Ovary (tissue), 9 donors: ENCODE measurements around the gene NHS. TPM values are rescaled to one million over a fixed set of nuclear protein-coding genes. Genes with fewer than 3 reads are reported as not detected.

Experiments
- DNase-seq, 5 donors: peaks; one replicate each; pipeline ENCODE4 v3.0.0-alpha.2; 2019 to 2020
- H3K27ac ChIP-seq, 2 donors: fragments of 200-600 bp; one replicate each; pipeline versions ENCODE4 v1.5.1 to v1.8.0; 2019 to 2022
- H3K27me3 ChIP-seq: fragments of 200-600 bp; one replicate; pipeline ENCODE4 v1.8.0; 2022
- H3K36me3 ChIP-seq: fragments of 200-600 bp; sonication (generic); one replicate; pipeline ENCODE4 v1.5.1; 2019
- H3K4me1 ChIP-seq: one replicate; pipeline ENCODE4 v1.8.1; 2013; ENCODE audit warnings: mild to moderate bottlenecking, moderate library complexity; ENCODE audit not compliant: insufficient read depth
- H3K4me3 ChIP-seq: fragments of 200-600 bp; sonication (generic); one replicate; pipeline ENCODE4 v1.5.1; 2017
- H3K9me3 ChIP-seq, 2 donors: fragments of 200-600 bp in 1 of 2; sonication (generic) in 1 of 2; one replicate each; pipeline versions ENCODE4 v1.5.1 to v1.8.1; 2013 to 2019; ENCODE audit warnings: mild to moderate bottlenecking in 1 of 2, moderate library complexity in 1 of 2
- CTCF ChIP-seq, 3 donors: fragments of 450-650 bp in 2 of 3; fragments of 200-600 bp in 1 of 3; IDR thresholded peaks; one replicate each; pipeline versions ENCODE4 v1.5.1 to v1.8.0; 2016 to 2022; ENCODE audit warnings: antibody characterized with exemption in 3 of 3, mild to moderate bottlenecking in 1 of 3
- EP300 ChIP-seq: sonication (generic); formaldehyde crosslinking; IDR thresholded peaks from one replicate; pipeline ENCODE4 v1.6.1; 2017; ENCODE audit warnings: antibody characterized with exemption
- POLR2A ChIP-seq: fragments of 450-650 bp; IDR thresholded peaks from one replicate; pipeline ENCODE4 v1.6.1; 2017; ENCODE audit warnings: antibody characterized with exemption, mild to moderate bottlenecking, moderate library complexity
- WGBS, 3 donors: extraction: QIAGEN DNeasy Blood & Tissue Kit in 1 of 3; methylation state at CpG; one replicate each; pipeline versions ENCODE4 v1.1.5 to v1.1.7; 2013 to 2017; 5-methylcytosine and 5-hydroxymethylcytosine counted together
- intact Hi-C, 4 donors: fragments of 100-400 bp; cut with DNase I; formaldehyde crosslinking; loops; one replicate each; pipeline versions ENCODE4 v1.11.0 to v1.15.1; 2022 to 2023
- polyA plus RNA-seq, 2 donors: library from polyadenylated mRNA; stranded (reverse); fragments of 200-250 nt in 1 of 2; fragments of 350-450 nt in 1 of 2; fragmentation: Illumina TruSeq in 1 of 2; extraction: RNeasy Lipid Tissue Mini Kit (QIAGEN cat#74804) in 1 of 2; gene quantifications; one replicate each; pipeline ENCODE4 v1.2.3, GENCODE V29; 2013 to 2014
- total RNA-seq, 7 donors: library from RNA; depleted of rRNA in 2 of 7; stranded (reverse); fragments of >200 nt in 2 of 7; fragmentation: NEBNext Ultra II Directional in 3 of 7; extraction: Animal tissue kit (Norgen Biotek cat#: 25700) in 3 of 7; gene quantifications; one replicate each; pipeline versions ENCODE4 v1.1.0 to v1.2.4, GENCODE V29; 2016 to 2023
- donor health status: DM: no; HTN: no; CAD: no; lungs with moderate emphysema.
- donor health status: DM: no; HTN: no; CAD: no.
- donor health status: Bipolar disorder and iron deficiency.
- donor health status: DM: yes; HTN: yes; CAD: no.
- donor health status: DM: no; HTN: no; CAD: no.
- donor health status: DM: yes; HTN: yes; CAD: no.

Gene NHS
- total and polyA plus RNA-seq, 9 donors: 2.3 to 9.5 (median 6.7) TPM

- no peak for TF ChIP-seq POLR2A
- TF ChIP-seq CTCF (IDR thresholded peaks at IDR 0.05): no peak
- TF ChIP-seq EP300: no peak
- DNase-seq: no peak
- Histone ChIP-seq H3K27me3 (no peaks in the 10 kb centered on the region), H3K4me1 (no peaks in the 10 kb centered on the region), H3K9me3 (no peaks in the 10 kb centered on the region), H3K4me3 (no peak overlapping the region), H3K27ac (no peak overlapping the region), H3K36me3 (no peaks in the 10 kb centered on the region)
- WGBS, 3 donors: 53 to 62% (median 60%) methylated on average over 1 of the region's 1 CpG
- intact Hi-C loops: no loop called here
Measured at GRCh38 chrX:17638731-17639130, 263.7 kb downstream of the NHS start.

- no peak for DNase-seq
- H3K9me3 ChIP-seq: no peaks in the 10 kb centered on the region
- no peak overlapping the region for H3K27ac ChIP-seq
- no peaks in the 10 kb centered on the region for H3K36me3 ChIP-seq
- no peak overlapping the region for H3K4me3 ChIP-seq
- intact Hi-C loops: no loop called here
- no peak for TF ChIP-seq CTCF (IDR thresholded peaks at IDR 0.05)
- no peak for TF ChIP-seq EP300
- no peak for TF ChIP-seq POLR2A
- H3K27me3 ChIP-seq: no peaks in the 10 kb centered on the region
- H3K4me1 ChIP-seq: no peaks in the 10 kb centered on the region
Measured at GRCh38 chrX:17642891-17643290, 267.9 kb downstream of the NHS start.

- no peak overlapping the region for H3K4me3 ChIP-seq
- intact Hi-C loops: no loop called here
- no peak for TF ChIP-seq POLR2A
- no peak for TF ChIP-seq EP300
- TF ChIP-seq CTCF (IDR thresholded peaks at IDR 0.05): no peak
- no peaks in the 10 kb centered on the region for H3K4me1 ChIP-seq
- H3K36me3 ChIP-seq: no peaks in the 10 kb centered on the region
- no peaks in the 10 kb centered on the region for H3K27me3 ChIP-seq
- no peaks in the 10 kb centered on the region for H3K9me3 ChIP-seq
- no peak overlapping the region for H3K27ac ChIP-seq
- no peak for DNase-seq
Measured at GRCh38 chrX:17643528-17643927, 268.5 kb downstream of the NHS start.

- 41 to 58% (median 52%) methylated on average over 1 of the region's 1 CpG for WGBS, 3 donors
- H3K4me3 ChIP-seq: no peak overlapping the region
- no peaks in the 10 kb centered on the region for H3K27me3 ChIP-seq
- no peaks in the 10 kb centered on the region for H3K4me1 ChIP-seq
- no peak for TF ChIP-seq POLR2A
- TF ChIP-seq CTCF (IDR thresholded peaks at IDR 0.05): no peak
- no peak for TF ChIP-seq EP300
- no peak for DNase-seq
- intact Hi-C loops: no loop called here
- H3K9me3 ChIP-seq: no peaks in the 10 kb centered on the region
- no peak overlapping the region for H3K27ac ChIP-seq
- H3K36me3 ChIP-seq: no peaks in the 10 kb centered on the region
Measured at GRCh38 chrX:17644001-17644400, 269.0 kb downstream of the NHS start.

- intact Hi-C loops: no loop called here
- no peak overlapping the region for H3K4me3 ChIP-seq
- H3K36me3 ChIP-seq: no peaks in the 10 kb centered on the region
- peaks cover 4% of the 10 kb centered on the region for H3K4me1 ChIP-seq
- no peaks in the 10 kb centered on the region for H3K27me3 ChIP-seq
- 64 to 67% (median 65%) methylated on average over 3 of the region's 3 CpGs for WGBS, 3 donors
- TF ChIP-seq EP300 (no peak), POLR2A (no peak)
- no peaks in the 10 kb centered on the region for H3K9me3 ChIP-seq
- no peak for DNase-seq
- no peak overlapping the region for H3K27ac ChIP-seq
Measured at GRCh38 chrX:17654116-17654515, 279.1 kb downstream of the NHS start.
